Stimulated activated CD8-positive, alpha-beta memory T cell treated with anti-CD3 and anti-CD28 coated beads, Interleukin-12 subunit alpha, Interleukin-12 subunit beta, amount 100 ng/mL, for 24 hours (primary cell): Measurements from ENCODE around the gene TRA2B.
A peak's percentile ranks its signal among the peaks of the same experiment; 100 is the strongest.

Experiments
- DNase-seq: peaks from one replicate; pipeline ENCODE4 v3.0.0-alpha.2; 2020; ENCODE audit errors: extremely low read depth

TRA2B gene

DNA sequence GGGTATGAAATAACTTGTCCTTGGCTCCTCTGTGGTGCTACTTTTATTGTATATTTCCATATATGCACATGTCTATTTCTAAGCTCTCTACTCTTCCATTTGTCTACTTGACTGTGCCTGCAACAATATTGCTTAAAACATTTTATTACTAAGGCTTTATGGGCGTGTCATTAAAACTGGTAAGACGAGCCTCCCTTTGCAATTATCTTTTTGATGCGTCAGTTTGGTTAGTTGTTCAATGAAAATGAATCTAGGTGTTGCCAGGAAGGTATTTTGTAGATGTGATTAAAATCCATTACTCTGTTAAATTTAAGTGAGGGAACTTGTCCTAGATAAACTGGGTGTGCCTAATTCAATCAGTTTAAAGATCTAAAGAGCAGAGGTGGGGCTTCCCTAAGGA is 12.9 kb upstream of the TRA2B start:
- DNase-seq: no peak

DNA sequence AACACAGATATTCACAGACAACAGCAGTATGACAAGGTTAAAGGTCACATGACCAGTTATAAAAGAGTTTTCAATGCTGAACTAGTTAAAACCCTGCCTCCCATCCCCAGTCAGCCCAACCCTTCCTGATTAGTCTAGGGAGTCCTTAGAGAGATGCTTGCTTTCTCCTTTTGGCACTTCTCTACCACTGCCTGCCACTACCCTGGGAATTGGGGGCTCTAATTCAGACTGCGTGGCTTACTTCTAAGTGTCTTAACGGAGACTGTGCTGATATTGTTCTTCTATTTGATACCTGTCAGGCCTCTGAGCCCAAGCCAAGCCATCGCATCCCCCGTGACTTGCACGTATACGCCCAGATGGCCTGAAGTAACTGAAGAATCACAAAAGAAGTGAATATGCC is 11.7 kb upstream of the TRA2B start:
- DNase-seq: no peak

DNA sequence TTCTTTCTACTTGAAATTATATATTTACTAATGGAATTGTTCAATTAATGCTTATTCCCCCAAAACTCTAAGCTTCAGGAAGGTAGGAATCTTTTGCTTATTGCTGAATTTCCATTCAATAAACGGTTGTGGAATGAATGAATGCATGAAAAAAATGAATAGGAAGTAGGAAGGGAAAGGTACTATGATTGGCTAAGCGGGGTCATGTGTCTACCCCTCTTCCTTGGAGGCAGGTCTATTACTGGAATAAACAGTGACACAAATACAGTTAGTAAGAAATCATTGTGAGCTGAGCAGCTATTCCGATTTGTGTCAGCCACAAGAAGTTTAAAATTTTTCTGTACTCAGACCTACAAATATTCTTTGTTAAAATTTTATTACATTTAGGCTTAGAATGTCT is 10.5 kb upstream of the TRA2B start:
- DNase-seq: no peak

DNA sequence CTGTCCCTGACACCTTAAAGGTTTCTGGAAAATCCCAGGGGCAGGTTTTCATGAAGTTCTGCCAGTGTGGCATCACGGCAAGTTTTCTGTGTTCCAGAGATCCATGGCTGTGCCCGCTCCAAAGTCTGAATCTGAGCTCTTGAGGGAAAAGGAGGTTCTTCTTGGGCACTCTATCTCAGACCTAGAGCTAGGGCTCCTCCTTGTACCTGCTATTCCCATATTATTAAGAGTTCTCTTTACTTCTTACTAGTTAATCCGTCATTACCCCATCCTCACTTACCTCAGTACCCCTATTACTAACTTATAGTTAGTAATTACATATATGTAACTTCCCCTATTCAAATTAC is 5.9 kb upstream of the TRA2B start:
- DNase-seq: no peak

DNA sequence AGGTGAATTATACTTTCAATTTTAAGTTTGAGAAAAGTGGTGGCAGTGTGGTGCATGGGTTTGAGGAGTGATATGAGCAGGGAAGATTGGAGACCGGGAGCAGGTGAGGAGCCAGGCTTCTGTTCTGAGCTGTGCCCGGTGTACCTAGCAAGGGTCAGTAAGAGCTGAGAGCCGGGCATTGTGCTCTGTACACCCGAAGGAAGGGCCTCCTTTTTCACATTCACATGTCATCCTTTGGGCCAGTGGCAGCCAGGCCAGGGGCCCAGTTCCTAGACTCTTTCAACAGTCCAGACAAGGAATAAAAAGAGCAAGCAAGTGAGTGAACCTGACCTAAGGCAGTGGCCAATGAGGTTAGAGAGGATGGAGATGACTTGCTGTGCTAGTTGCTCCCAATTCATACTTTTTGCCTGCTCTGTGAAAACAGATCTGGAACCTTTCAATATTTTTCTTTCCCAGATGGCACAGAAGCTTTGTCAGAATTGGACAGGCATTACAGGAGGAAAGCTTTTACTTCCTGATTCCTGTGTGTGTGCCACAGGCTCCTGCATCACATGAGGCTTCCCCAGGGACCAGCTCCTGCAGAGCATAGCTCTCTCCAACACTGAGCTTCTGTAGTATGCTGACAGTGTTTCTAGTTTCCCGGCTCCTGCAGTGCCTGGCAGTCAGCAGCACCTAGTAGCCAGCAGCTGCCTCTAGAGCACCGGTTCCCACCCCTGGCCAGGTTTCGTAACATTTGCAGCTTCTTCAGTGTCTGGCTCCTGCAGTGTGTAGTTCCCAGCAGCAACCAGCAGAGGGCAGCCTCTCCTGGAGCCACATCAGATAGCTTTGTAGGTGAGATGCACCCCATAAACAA is 5.3 kb upstream of the TRA2B start:
- peak; percentile 50 for DNase-seq

DNA sequence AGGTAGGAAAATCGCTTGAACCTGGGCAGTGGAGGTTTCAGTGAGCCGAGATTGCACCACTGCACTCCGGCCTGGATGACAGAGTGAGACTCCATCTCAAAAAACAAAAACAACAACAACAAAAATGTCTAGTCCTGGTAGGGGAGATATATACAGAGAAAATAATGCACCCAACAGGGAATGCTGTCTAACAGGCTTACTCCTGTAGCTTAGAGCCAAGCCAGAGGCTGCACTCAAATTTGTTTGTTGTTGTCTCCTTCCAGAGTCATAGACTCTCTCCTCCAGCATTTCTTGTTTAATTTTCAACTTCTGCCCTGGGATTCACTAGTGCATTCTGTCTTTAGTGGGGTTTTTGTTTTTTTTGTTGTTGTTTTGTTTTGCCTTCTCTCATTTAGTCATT is 4.6 kb upstream of the TRA2B start:
- no peak for DNase-seq

DNA sequence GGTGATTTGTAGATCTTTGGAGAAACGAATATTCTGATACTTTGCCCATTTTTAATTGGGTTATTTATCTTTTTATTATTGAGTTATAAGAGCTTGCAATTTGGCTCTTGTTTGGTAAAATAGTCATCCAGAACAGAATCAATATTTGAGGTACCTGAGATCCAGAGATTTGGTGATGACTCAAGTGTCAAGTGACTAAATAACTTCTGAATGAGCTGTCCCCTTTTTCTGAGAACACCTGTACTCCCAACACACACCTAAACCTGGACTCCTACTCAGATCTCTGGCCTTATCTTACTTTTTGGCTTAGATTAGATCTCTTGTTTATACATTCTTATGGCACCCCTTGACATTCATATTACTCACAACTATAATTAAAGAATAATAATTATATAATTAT is 3.1 kb upstream of the TRA2B start:
- no peak for DNase-seq

DNA sequence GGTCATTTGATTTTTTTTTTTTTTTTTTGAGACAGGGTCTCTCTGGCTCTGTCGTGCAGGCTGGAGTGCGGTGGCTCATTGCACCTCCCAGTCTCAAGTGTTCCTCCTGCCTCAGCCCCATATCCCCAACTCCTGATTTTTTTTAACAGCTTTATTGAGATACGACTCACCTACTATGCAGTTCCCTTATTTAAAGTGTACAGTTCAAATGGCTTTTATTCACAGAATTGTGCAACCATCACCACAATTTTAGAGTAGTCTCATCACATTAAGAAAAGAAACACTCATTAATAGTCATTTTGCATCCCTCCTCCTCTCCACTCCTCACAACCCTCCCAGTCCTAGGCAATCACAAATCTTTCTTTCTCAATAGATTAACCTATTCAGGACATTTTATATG is 1.9 kb upstream of the TRA2B start:
- no peak for DNase-seq

DNA sequence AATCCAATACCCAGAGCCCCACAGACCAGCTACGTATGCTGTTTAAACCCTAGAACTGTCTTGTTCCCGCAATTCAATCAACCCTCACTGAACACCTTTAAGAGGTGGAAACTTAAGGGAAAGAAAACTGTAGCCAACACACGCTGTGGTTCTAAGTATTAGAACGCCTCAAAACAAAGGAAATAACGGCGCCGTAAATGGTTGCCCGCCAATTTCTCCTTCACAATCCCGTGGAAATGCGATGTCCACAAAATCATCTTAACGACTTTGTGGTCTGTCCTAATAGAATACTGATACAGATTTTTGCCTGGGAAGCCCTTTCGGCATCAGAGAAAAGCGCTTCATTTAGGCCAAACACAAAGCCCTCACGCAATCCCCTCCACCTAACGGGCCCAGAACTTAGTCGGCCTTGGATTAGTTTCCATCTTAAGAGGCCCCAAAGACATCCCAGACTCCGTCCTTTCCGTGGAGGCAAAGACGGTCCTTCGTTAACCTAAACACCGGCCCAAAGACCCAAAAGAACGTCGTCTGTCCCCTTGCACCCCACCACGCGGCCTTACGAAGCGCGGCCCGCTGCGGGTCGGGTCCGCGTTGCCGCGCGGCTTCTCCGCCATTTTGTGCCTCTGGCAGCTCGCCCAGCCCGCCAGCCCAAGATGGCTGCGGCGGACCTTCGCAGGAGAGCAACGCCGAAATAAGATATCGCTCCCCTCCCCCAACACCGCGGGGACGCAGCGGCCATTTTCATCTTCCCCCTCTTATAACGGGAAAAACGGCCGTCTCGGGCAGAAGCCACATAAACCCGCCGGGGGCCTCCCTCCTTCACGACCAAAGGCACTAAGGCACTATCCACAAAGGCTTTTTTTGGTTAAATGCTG is 763 bp downstream of the TRA2B start:
- DNase-seq: peak; percentile 74

DNA sequence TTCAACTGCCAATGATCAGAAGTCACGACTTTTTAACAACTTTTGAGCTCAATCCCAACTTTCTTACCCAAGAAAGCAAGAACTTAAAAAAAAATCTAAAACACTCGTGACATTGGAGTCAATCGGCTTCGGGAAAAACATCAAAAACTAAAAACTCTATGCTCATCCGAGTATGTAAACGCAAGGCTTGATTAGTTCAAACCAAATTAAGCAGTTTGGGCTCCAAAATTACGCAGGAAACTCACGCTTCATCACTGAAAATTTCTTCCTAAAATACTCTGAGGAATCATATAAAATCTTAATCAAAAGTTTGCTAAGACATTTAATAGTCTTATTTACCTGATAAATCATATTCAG is 1.6 kb downstream of the TRA2B start:
- DNase-seq: no peak

DNA sequence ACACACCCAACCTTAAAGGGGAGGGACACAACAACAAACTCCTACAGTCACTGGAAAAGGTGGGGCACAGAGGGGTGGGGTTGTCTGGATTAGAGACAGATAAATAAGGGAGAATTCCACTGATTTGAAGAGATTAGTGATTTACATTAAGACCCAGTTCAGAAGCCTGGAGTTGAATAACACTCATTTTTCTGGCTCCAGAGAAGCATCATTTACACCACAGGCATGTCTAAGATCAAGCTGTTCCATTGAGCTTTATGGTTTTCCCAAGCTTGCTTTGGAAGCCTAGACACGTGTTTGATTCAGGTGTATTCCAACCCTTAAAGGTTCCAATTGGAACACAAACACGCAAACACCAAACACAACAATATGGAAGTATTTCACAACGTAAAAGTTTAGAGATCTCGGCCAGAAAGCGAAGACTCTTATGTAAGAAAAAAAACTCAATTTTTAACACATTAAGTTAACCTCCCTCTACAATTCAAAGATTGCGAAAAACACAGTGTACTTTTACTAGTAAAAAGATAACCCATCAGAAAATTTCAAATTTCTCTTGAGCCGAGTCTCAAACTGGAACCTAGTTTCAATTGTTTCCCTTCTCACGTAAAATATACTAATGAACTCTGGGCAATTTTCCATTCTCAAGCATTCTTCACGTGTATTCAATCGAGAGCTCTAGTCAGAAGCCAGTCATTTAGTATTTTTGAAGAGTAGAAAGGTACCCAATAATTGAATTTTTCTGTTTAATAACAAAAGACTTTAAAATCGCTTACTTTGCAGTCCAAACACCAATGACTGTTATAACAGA is 2.1 kb downstream of the TRA2B start:
- DNase-seq: no peak

DNA sequence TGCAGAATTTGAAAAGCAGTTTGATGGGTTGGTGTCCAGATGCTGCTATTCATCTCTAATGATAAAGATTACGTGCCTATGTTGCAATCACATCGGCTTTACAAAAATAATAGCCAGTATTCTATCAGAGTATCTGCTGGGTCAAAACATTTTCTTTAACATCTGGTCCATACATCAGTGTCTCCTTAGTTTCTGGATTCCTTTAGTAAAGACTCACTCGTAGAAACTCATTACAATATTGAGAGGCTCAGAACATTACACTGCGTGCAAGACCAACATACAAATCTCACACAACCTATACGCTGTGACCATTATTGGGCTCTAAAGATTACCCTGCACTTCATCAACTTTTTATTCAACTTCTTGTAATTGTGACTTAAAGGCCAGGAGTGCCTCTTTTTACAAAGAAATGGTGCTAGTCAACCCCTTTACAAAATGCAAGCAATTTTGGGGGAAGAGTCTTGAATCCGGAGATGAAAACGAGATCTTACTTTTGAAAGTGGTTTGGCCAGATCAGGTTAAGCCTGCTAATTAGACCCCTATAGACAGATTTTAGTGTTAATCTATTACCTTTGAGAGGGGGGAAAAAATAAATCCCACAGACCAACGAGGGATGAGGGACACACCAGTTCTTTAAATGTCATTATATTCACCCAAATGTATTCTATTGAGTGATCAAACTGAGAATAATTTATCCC is 2.9 kb downstream of the TRA2B start:
- no peak for DNase-seq

DNA sequence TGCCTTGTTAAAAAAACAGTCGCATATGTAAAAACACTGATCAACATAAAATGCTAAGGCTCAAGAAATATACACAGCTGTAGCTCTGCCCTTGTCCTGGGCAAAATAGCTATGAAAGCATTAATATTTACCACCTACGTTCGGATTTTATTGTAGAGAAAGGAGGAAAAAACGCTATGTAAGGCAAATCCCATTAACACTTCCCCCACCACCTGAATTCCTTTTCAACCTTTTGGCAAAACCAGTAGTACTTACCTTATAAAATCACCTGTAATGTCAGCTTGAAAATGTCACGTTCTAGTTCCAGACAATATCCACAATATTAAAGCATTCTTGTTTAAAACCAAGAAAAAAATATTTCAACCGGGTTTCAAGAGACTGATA is 3.6 kb downstream of the TRA2B start:
- no peak for DNase-seq

DNA sequence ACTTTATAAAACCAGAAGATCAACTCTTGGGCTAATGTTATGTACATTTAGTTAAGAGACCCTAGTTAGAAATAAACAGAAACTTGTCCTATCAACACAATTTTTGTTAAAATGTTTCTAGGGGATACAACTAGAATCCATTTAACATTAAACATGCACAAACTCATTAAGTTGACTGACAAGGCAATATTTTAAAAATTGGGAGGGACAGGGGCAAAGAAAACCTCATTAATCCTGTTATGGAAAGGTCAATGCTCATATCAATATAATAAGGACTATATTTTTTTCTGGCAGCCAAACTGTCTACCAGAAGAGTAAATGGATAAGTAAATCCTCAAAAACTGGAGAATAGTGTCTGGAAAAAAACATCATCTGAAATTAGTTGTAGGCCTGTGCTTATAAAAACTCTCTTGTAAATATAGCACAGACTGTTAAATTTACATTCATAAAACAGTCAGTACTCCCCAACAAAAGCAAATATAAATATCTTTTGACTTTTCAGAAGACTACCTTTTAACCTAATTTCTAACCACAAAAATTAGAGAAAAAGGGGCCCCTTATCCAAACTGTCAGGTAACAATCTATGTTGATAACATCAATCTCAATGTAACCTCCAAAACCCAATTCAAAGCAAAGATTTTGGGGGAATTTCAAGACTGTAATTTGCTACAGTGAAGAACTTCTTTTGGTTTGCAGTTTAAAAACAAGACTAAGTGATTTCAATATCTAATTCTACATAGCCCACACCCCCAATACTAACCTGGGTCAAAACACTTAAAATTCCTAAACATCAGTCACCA is 4.2 kb downstream of the TRA2B start:
- no peak for DNase-seq

DNA sequence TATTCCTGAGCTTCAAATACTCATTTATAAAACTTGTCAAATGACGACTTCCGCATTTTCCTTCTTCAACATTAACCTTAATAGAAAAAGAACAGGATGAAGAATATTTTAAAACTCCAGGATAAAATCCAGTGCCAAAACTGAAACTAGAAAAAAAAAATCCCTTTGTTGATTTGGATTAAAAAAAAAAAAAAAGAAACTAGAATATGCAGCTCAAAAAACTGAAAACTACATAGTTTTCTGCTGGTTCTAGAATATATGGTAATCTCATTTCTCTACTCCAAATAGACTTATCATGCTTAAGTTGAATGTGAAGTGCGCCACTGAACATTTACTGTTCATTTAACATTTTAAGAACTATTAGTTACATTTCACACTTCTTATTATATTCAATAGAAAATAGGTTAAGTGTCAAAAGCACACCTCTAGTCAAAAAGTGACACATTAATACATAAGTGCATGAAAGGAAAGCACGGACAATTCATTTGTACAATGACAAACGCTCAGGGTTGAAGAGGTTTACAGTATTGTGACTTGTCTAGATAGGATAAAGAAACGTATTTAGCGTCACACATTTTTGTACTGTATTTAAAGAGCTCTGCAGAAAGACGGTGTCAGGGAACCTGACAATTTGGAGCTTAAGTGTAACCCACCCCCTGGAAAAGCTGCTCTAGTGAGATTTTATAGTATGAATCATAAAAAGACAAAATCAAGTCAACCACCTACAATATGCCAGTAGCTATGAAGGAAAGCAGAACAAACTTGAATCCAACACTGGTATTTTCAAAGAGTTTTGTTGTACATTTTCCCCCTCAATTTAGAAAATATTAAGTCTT is 5.8 kb downstream of the TRA2B start:
- DNase-seq: no peak

DNA sequence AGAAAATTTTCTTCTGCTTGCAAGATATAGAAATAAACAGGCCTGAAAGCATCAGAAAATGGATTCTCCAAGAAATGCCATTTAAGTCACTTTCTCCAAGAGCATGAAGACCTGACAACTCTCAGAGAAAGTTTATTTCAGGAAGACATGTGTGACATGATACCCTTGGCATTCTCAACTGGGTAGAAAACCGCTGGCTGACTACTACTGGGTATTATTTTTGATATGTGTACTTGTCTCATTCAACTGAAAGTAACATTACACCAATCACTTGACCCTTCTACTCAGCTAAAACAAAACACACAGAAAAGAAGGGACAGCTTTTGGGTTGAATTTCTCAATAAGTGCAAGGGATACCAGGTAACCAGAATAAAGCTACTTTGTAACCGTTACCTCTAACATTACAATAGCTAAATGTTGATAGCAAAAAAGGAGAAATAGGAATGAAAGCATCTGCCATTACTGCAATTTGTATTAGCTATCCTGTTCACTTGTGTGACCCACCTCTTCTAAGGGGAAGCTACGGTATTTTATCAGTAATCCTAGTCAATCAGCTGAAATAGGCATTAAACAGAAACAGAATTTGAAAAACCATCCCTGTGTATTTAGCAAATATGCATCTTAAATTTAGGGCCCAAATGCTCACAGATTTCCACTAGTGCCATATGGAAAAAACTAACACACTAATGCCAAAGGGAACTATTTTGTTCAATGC is 7.3 kb downstream of the TRA2B start:
- no peak for DNase-seq

DNA sequence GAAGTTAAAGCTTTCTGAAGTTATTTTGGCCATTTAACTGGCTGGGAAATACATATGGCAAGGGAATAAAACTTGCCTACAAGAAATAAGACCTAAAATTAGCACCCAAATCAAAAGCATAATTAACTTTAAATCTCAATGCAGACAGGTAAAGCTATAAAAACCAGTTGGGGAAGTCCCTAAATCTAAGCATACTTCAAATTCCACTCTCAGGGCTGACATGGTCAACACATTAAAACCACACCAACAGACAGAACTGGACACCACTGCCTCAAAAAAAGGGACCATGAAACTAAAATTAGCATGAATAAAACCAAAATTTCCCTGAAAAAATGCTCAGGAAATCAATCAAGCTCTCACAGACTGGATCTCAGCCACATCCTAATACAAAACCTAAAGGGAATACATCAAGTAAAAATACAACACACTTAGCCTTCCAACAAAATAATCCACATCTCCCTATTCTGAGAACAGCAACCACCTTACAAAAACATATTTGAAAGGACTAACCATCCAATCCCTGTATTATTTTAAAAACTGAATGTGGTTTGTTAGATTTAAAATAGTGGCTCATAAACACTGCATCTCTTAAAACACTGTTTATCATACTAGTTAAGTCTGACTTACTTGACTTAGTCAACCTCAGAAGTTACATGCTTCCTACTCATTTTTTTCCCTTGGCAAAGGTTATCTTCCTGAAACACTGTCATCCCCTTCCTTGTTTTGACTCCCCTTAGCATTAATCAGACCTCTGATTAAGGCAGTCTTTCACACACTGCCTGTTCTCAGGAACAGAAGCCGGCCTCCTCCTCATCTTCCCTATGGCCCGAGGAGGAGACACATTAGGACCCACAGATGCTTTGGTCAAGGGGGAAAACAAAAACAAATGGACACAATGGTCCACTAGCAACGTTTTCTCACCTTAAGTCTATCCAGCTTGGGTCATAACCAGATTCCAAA is 8.3 kb downstream of the TRA2B start:
- no peak for DNase-seq

DNA sequence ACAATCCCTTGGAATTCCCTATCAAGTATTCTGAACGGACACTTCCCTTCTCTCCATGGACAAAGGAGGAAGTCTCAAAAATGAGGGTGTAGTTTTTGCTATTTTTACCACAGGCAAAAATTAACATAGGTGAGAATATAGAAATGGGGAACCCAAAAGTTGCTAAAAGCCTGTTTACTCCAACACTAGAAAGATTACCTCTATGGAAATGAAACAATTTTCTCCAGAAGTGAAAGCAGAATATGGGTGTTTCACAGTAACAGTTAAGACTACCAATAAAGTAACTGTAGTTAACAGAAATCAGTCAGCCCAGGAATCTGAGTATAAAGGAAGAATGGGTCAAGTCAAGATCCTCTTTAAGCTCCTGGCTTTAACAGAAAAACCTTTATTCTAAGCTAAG is 9.3 kb downstream of the TRA2B start:
- no peak for DNase-seq
